Activated CD4-positive, alpha-beta memory T cell treated with anti-CD3 and anti-CD28 coated beads for 36 hours (primary cell): ENCODE measurements around the gene NRN1L. TPM values are rescaled to one million over a fixed set of nuclear protein-coding genes. Genes with fewer than 3 reads are reported as not detected.
"Not testable (repeated sequence)": the region's sequence is repeated elsewhere in the genome, so short reads cannot be mapped to it uniquely, and the experiment has no call there.

Experiments used
- CTCF ChIA-PET: fragments of 350-600 bp; sonication (Branson Sonifier 250); formaldehyde crosslinking; loops from one replicate; lab custom pipeline; 2021; ENCODE audit warnings: antibody characterized with exemption, inconsistent platforms; lab: Charles Lee
- POLR2A ChIA-PET: fragments of 350-600 bp; sonication (Branson Sonifier 250); formaldehyde crosslinking; loops from one replicate; lab custom pipeline; 2021; ENCODE audit warnings: antibody characterized with exemption; lab: Charles Lee
- DNase-seq: peaks from one replicate; pipeline ENCODE4 v3.0.0-alpha.2; 2020
- H3K27ac Mint-ChIP-seq: one replicate; pipeline ENCODE4 v1.8.0; 2021; ENCODE audit warnings: mixed read lengths
- H3K27me3 Mint-ChIP-seq: one replicate; pipeline ENCODE4 v1.8.0; 2021; ENCODE audit warnings: mixed read lengths
- H3K36me3 Mint-ChIP-seq: one replicate; pipeline ENCODE4 v1.8.0; 2021; ENCODE audit warnings: mixed read lengths
- H3K4me1 Mint-ChIP-seq: one replicate; pipeline ENCODE4 v1.8.0; 2021; ENCODE audit warnings: low read depth, mixed read lengths
- H3K4me3 Mint-ChIP-seq: one replicate; pipeline ENCODE4 v1.8.0; 2021; ENCODE audit warnings: mild to moderate bottlenecking, mixed read lengths
- H3K9me3 Mint-ChIP-seq: one replicate; pipeline ENCODE4 v1.8.0; 2021; ENCODE audit warnings: mixed read lengths
- intact Hi-C: fragments of 100-400 bp; cut with micrococcal nuclease; formaldehyde crosslinking; loops from one replicate; pipeline ENCODE4 v1.15.1; 2023
- total RNA-seq, 2 experiments: library from RNA; stranded (reverse); gene quantifications; one replicate each; pipeline ENCODE4 v1.2.3, GENCODE V29; 2021

NRN1L gene
- total RNA-seq, 2 experiments from 2014 or later, result 0.76 TPM; not detected in 1

DNA sequence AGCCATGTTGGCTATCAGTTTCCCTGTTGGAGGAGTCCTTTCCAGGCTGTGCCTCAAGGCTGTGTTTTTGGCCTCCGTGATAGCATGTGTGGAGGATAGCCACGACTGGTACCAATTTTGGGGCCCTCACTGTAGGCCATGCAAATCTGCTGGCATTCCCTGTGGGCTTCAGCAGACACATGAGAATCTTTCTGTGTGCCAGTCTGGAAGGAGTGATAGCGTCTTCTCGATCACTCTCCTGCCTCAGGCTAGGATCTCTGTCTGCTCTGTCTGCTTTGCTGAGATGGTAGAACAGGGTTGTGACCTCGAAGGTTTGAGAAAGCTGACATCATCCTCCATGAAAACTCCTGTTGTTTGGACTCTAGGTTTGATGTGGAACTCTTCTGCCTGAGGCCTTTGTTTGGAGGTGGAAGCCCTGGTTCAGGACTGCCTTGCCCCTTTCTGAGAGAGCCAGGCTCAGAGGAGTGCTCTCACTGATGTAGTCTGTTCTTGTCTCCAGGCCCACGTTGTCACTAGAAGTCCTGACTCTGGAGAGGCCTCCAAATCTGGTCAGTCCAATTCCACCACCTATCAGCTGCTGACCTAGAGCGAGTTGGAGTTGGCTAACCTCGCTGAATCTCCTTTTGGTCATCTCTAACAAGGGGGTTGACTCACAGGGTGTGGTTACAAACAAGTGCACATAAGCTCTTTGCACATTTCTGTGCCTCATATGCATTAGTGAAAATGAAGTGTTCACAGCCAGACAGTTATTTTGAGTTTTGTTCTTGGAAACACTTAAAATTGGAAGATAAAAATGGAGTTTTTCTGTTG is 23.9 kb upstream of the NRN1L start:
- H3K9me3 Mint-ChIP-seq, result no peaks in the 10 kb centered on the region
- H3K4me1 Mint-ChIP-seq, result peaks cover 32% of the 10 kb centered on the region
- no peaks in the 10 kb centered on the region for H3K27me3 Mint-ChIP-seq
- ChIA-PET POLR2A (no interaction called here), CTCF (interaction anchor here (0.6 to 3.4 kb wide), 4 partner anchors 23 to 68 kb away, joined by 3 to 20 read pairs (median 3); no protein-coding TSS in a partner anchor)
- no peak overlapping the region for H3K4me3 Mint-ChIP-seq
- H3K27ac Mint-ChIP-seq, result no peak overlapping the region
- intact Hi-C loops, result no loop called here
- DNase-seq, result no peak
- H3K36me3 Mint-ChIP-seq, result peaks cover 8% of the 10 kb centered on the region

- H3K27ac Mint-ChIP-seq, result no peak overlapping the region
- ChIA-PET POLR2A (no interaction called here), CTCF (interaction anchor here (0.6 to 3.4 kb wide), 4 partner anchors 22 to 67 kb away, joined by 3 to 20 read pairs (median 8); no protein-coding TSS in a partner anchor)
- DNase-seq, result no peak
- H3K36me3 Mint-ChIP-seq, result peaks cover 13% of the 10 kb centered on the region
- no peaks in the 10 kb centered on the region for H3K9me3 Mint-ChIP-seq
- intact Hi-C loops, result no loop called here
- no peak overlapping the region for H3K4me3 Mint-ChIP-seq
- no peaks in the 10 kb centered on the region for H3K27me3 Mint-ChIP-seq
- peaks cover 26% of the 10 kb centered on the region for H3K4me1 Mint-ChIP-seq
Observed at GRCh38 chr16:67861877-67862276, 22.8 kb upstream of the NRN1L start.

- Mint-ChIP-seq H3K4me3 (no peak overlapping the region), H3K9me3 (no peaks in the 10 kb centered on the region), H3K27me3 (no peaks in the 10 kb centered on the region), H3K4me1 (peaks cover 16% of the 10 kb centered on the region), H3K36me3 (peaks cover 13% of the 10 kb centered on the region), H3K27ac (no peak overlapping the region)
- ChIA-PET POLR2A (no interaction called here), CTCF (interaction anchor here (1.6 to 3.4 kb wide), 3 partner anchors 21 to 48 kb away, joined by 3 to 20 read pairs (median 14); no protein-coding TSS in a partner anchor)
- DNase-seq, result no peak
- intact Hi-C loops, result no loop called here
Observed at GRCh38 chr16:67862623-67863583, 21.8 kb upstream of the NRN1L start.

DNA sequence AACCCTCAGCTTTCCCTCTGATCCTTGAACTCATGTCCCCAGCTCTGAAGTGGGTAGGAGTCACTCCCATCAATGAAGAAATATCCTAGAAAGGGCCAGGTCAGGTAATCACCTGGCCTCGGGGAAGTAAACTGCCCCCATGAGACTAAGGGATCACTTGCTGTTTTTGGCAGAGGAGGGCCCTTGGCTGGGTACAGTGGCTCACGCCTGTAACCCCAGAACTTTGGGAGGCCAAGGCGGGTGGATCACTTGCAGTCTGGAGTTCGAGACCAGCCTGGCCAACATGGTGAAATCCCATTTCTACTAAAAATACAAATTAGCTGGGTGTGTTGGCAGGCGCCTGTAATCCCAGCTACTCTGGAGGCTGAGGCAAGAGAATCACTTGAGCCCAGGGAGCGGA is 20.6 kb upstream of the NRN1L start:
- H3K27ac Mint-ChIP-seq, H3K27me3 Mint-ChIP-seq, H3K9me3 Mint-ChIP-seq, intact Hi-C loops, DNase-seq, H3K4me3 Mint-ChIP-seq, POLR2A ChIA-PET: not testable (repeated sequence)
- Mint-ChIP-seq H3K36me3 (peaks cover 13% of the 10 kb centered on the region), H3K4me1 (peaks cover 10% of the 10 kb centered on the region)
- CTCF ChIA-PET, result interaction anchor here (3.4 kb wide), 1 partner anchor 48 kb away, joined by 20 read pairs; no protein-coding TSS in a partner anchor

- peaks cover 13% of the 10 kb centered on the region for H3K36me3 Mint-ChIP-seq
Observed at GRCh38 chr16:67864594-67864993, 20.1 kb upstream of the NRN1L start.

GRCh38 chr16:67865318-67865717 is 19.4 kb upstream of the NRN1L start:
- CTCF ChIA-PET, result interaction anchor here (0.6 to 3.3 kb wide), 5 partner anchors 8 to 438 kb away, joined by 3 to 22 read pairs (median 3); no protein-coding TSS in a partner anchor
- Mint-ChIP-seq H3K27ac (no peak overlapping the region), H3K4me1 (peaks cover 10% of the 10 kb centered on the region), H3K27me3 (no peaks in the 10 kb centered on the region), H3K4me3 (no peak overlapping the region), H3K9me3 (no peaks in the 10 kb centered on the region), H3K36me3 (peaks cover 14% of the 10 kb centered on the region)
- peak; percentile 32 for DNase-seq
- POLR2A ChIA-PET, result interaction anchor here (0.7 kb wide), 1 partner anchor 21 kb away, joined by 3 read pairs; no protein-coding TSS in a partner anchor
- intact Hi-C loops, result no loop called here

More at GRCh38 chr16:67864594-67864993, 20.1 kb upstream of the NRN1L start:
- H3K27ac Mint-ChIP-seq, result no peak overlapping the region
- intact Hi-C loops, result no loop called here
- no peak for DNase-seq
- ChIA-PET CTCF (interaction anchor here (3.3 kb wide), 1 partner anchor 49 kb away, joined by 22 read pairs; no protein-coding TSS in a partner anchor), POLR2A (no interaction called here)
- H3K27me3 Mint-ChIP-seq, result no peaks in the 10 kb centered on the region
- H3K9me3 Mint-ChIP-seq, result no peaks in the 10 kb centered on the region
- no peak overlapping the region for H3K4me3 Mint-ChIP-seq
- H3K4me1 Mint-ChIP-seq, result peaks cover 10% of the 10 kb centered on the region

GRCh38 chr16:67868290-67868689 is 16.4 kb upstream of the NRN1L start:
- H3K4me1 Mint-ChIP-seq, result peaks cover 7% of the 10 kb centered on the region
- H3K27me3 Mint-ChIP-seq, result no peaks in the 10 kb centered on the region
- intact Hi-C loops, result no loop called here
- peaks cover 20% of the 10 kb centered on the region for H3K36me3 Mint-ChIP-seq
- no peak overlapping the region for H3K4me3 Mint-ChIP-seq
- no peak for DNase-seq
- CTCF ChIA-PET, result interaction anchor here (1.1 to 3.5 kb wide), 3 partner anchors 15 to 172 kb away, joined by 3 to 18 read pairs (median 5); partner anchors contain the start of gene NRN1L
- H3K9me3 Mint-ChIP-seq, result no peaks in the 10 kb centered on the region
- POLR2A ChIA-PET, result interaction anchor here (0.6 kb wide), 2 partner anchors 33 kb away, joined by 3 to 5 read pairs; no protein-coding TSS in a partner anchor
- no peak overlapping the region for H3K27ac Mint-ChIP-seq

- Mint-ChIP-seq H3K9me3 (no peaks in the 10 kb centered on the region), H3K36me3 (peaks cover 20% of the 10 kb centered on the region), H3K4me1 (peaks cover 18% of the 10 kb centered on the region), H3K4me3 (no peak overlapping the region), H3K27ac (no peak overlapping the region), H3K27me3 (no peaks in the 10 kb centered on the region)
- intact Hi-C loops, result loop anchor here (5.0 kb wide), 3 partner anchors 37 to 197 kb away; no protein-coding TSS in a partner anchor
- DNase-seq, result no peak
- ChIA-PET CTCF (interaction anchor here (0.8 to 3.5 kb wide), 3 partner anchors 14 to 53 kb away, joined by 3 to 18 read pairs (median 5); partner anchors contain the start of gene NRN1L), POLR2A (no interaction called here)
Observed at GRCh38 chr16:67869653-67870052, 15.0 kb upstream of the NRN1L start.

- Mint-ChIP-seq H3K27me3 (no peaks in the 10 kb centered on the region), H3K27ac (peak overlapping the region; percentile 18), H3K9me3 (no peaks in the 10 kb centered on the region), H3K36me3 (peaks cover 14% of the 10 kb centered on the region), H3K4me3 (no peak overlapping the region), H3K4me1 (peaks cover 28% of the 10 kb centered on the region)
- ChIA-PET POLR2A (interaction anchor here (0.9 to 1.2 kb wide), 2 partner anchors 25 to 64 kb away, joined by 3 to 4 read pairs; partner anchors contain the start of gene NUTF2), CTCF (interaction anchor here (0.7 to 1.8 kb wide), 3 partner anchors 12 to 350 kb away, joined by 3 to 8 read pairs (median 3); no protein-coding TSS in a partner anchor)
- intact Hi-C loops, result loop anchor here (5.0 kb wide), 3 partner anchors 39 to 199 kb away; no protein-coding TSS in a partner anchor
- no peak for DNase-seq
Observed at GRCh38 chr16:67871256-67871655, 13.4 kb upstream of the NRN1L start.

DNA sequence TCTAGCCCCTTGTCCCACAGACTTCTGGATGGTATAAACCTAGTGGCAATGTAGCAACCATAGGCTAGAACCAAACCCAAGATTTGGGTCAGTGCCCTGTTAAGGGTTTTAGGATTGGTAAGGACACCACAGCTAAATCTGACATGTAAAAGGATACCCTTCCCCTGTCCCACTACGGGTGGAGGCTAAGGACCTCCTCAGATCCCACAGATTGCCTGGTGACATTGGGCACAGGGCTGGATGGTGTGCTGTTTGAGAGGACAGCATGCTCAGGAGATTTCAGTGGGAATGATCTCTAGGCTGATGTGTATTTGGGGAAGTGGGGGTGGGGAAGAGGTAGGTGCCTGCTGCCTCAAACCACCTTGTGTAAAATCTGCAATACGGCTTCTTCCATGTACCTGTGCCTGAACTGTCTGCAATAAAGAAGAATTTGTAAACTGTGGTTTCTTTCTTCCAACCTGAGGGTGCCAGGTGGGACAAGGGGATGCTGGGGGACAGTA is 12.5 kb upstream of the NRN1L start:
- H3K27ac Mint-ChIP-seq, result peak overlapping the region; percentile 88
- ChIA-PET CTCF (interaction anchor here (0.7 to 1.8 kb wide), 3 partner anchors 12 to 351 kb away, joined by 3 to 8 read pairs (median 3); no protein-coding TSS in a partner anchor), POLR2A (interaction anchor here (0.9 kb wide), 1 partner anchor 26 kb away, joined by 4 read pairs; the partner anchor contains the start of gene NUTF2)
- peaks cover 16% of the 10 kb centered on the region for H3K36me3 Mint-ChIP-seq
- H3K4me3 Mint-ChIP-seq, result peak overlapping the region; percentile 95
- peaks cover 28% of the 10 kb centered on the region for H3K4me1 Mint-ChIP-seq
- intact Hi-C loops, result loop anchor here (2.0 to 5.0 kb wide), 4 partner anchors 25 to 200 kb away; partner anchors contain the start of genes CENPT and NUTF2
- H3K27me3 Mint-ChIP-seq, result no peaks in the 10 kb centered on the region
- H3K9me3 Mint-ChIP-seq, result no peaks in the 10 kb centered on the region
- no peak for DNase-seq
